Osteoblast (primary cell): Measurements from ENCODE around the gene ANO10. TPM values are rescaled to one million over a fixed set of nuclear protein-coding genes. Genes with fewer than 3 reads are reported as not detected.

Source experiments
- DNase-seq: peaks from one replicate; pipeline ENCODE4 v3.0.0; 2011; ENCODE audit warnings: low spot score, mixed read lengths; ENCODE audit not compliant: insufficient read length; ENCODE audit errors: missing footprints
- H2AFZ ChIP-seq: 2 replicates; pipeline ENCODE4 v1.6.0; 2011; ENCODE audit warnings: mild to moderate bottlenecking, low read length
- H3K27ac ChIP-seq: 2 replicates; pipeline ENCODE4 v1.5.1; 2011; ENCODE audit warnings: mild to moderate bottlenecking, low read depth, low read length, moderate library complexity
- H3K27me3 ChIP-seq: 2 replicates; pipeline ENCODE4 v1.6.0; 2012; ENCODE audit warnings: mild to moderate bottlenecking, control low read depth, inconsistent platforms, low read length, moderate library complexity; ENCODE audit not compliant: insufficient read depth
- H3K36me3 ChIP-seq: 2 replicates; pipeline ENCODE4 v1.5.1; 2011; ENCODE audit warnings: mild to moderate bottlenecking, low read length, control low read depth, moderate library complexity; ENCODE audit not compliant: insufficient read depth
- H3K4me1 ChIP-seq: 2 replicates; pipeline ENCODE4 v1.5.1; 2011; ENCODE audit warnings: mild to moderate bottlenecking, low read length, control low read depth, moderate library complexity; ENCODE audit not compliant: insufficient read depth
- H3K4me2 ChIP-seq: 2 replicates; pipeline ENCODE4 v1.6.0; 2011; ENCODE audit warnings: mild to moderate bottlenecking, low read length; ENCODE audit not compliant: insufficient read depth
- H3K4me3 ChIP-seq: fragments of 200-600 bp; sonication (generic); 3 replicates; pipeline ENCODE4 v1.5.1; 2012; ENCODE audit warnings: mild to moderate bottlenecking, low read length, inconsistent platforms; ENCODE audit not compliant: insufficient read depth
- H3K79me2 ChIP-seq: 2 replicates; pipeline ENCODE4 v1.6.0; 2012; ENCODE audit warnings: mild to moderate bottlenecking, low read length, control low read depth, inconsistent platforms; ENCODE audit not compliant: insufficient read depth
- H3K9me3 ChIP-seq: 2 replicates; pipeline ENCODE4 v1.5.1; 2011; ENCODE audit warnings: low read depth, low read length, control low read depth
- H4K20me1 ChIP-seq: 2 replicates; pipeline ENCODE4 v1.6.0; 2012; ENCODE audit warnings: mild to moderate bottlenecking, low read length, control low read depth; ENCODE audit not compliant: insufficient read depth
- CTCF ChIP-seq: IDR thresholded peaks from 2 replicates; pipeline ENCODE4 v1.5.1; 2011; ENCODE audit warnings: mild to moderate bottlenecking, low read depth, low read length, moderate library complexity; ENCODE audit errors: extremely low read depth
- total RNA-seq: library from RNA; depleted of rRNA; stranded (reverse); fragments of >200 nt; gene quantifications from 2 replicates; pipeline ENCODE4 v1.2.3, GENCODE V29; 2012

Gene ANO10
- total RNA-seq, 1 donor = 55.7 TPM

GRCh38 chr3:43418601-43419272, 203.1 kb downstream of the ANO10 start:
- Histone ChIP-seq H2AFZ (no peak overlapping the region), H4K20me1 (no peaks in the 10 kb centered on the region), H3K4me1 (peaks cover 2% of the 10 kb centered on the region), H3K9me3 (no peaks in the 10 kb centered on the region), H3K36me3 (no peaks in the 10 kb centered on the region), H3K27ac (no peak overlapping the region), H3K4me2 (no peak overlapping the region), H3K79me2 (no peaks in the 10 kb centered on the region), H3K4me3 (no peak overlapping the region), H3K27me3 (no peaks in the 10 kb centered on the region)
- no peak for TF ChIP-seq CTCF
- DNase-seq = no peak

GRCh38 chr3:43417133-43417532, 204.7 kb downstream of the ANO10 start:
- TF ChIP-seq CTCF = no peak
- no peaks in the 10 kb centered on the region for H3K4me1 ChIP-seq
- H3K4me3 ChIP-seq = no peak overlapping the region
- no peaks in the 10 kb centered on the region for H3K9me3 ChIP-seq
- no peak for DNase-seq
- no peaks in the 10 kb centered on the region for H3K36me3 ChIP-seq
- H3K27ac ChIP-seq = no peak overlapping the region
- no peaks in the 10 kb centered on the region for H4K20me1 ChIP-seq
- no peak overlapping the region for H2AFZ ChIP-seq
- no peaks in the 10 kb centered on the region for H3K79me2 ChIP-seq
- H3K27me3 ChIP-seq = no peaks in the 10 kb centered on the region
- no peak overlapping the region for H3K4me2 ChIP-seq

- Histone ChIP-seq H3K9me3 (no peaks in the 10 kb centered on the region), H2AFZ (no peak overlapping the region), H3K36me3 (no peaks in the 10 kb centered on the region), H3K79me2 (no peaks in the 10 kb centered on the region), H3K4me1 (no peaks in the 10 kb centered on the region), H3K4me2 (no peak overlapping the region), H3K4me3 (no peak overlapping the region), H3K27me3 (no peaks in the 10 kb centered on the region), H3K27ac (no peak overlapping the region), H4K20me1 (no peaks in the 10 kb centered on the region)
- DNase-seq = no peak
- TF ChIP-seq CTCF = no peak
These were observed 206.7 kb downstream of the ANO10 start for GRCh38 chr3:43415088-43415487.

GRCh38 chr3:43413676-43414368, 208.0 kb downstream of the ANO10 start:
- no peak for TF ChIP-seq CTCF
- Histone ChIP-seq H3K79me2 (no peaks in the 10 kb centered on the region), H3K4me1 (no peaks in the 10 kb centered on the region), H2AFZ (no peak overlapping the region), H3K27ac (no peak overlapping the region), H3K4me2 (no peak overlapping the region), H3K9me3 (no peaks in the 10 kb centered on the region), H3K36me3 (no peaks in the 10 kb centered on the region), H4K20me1 (no peaks in the 10 kb centered on the region), H3K4me3 (no peak overlapping the region), H3K27me3 (no peaks in the 10 kb centered on the region)
- no peak for DNase-seq
